NCI-H69 (cell line): ENCODE data around the gene WDR33.
"Not testable (repeated sequence)": the region's sequence is repeated elsewhere in the genome, so short reads cannot be mapped to it uniquely, and the experiment has no call there.

Experiments
- DNase-seq: peaks from one replicate; lab custom pipeline; 2025; lab: John Stamatoyannopoulos, UW

Gene WDR33

DNA sequence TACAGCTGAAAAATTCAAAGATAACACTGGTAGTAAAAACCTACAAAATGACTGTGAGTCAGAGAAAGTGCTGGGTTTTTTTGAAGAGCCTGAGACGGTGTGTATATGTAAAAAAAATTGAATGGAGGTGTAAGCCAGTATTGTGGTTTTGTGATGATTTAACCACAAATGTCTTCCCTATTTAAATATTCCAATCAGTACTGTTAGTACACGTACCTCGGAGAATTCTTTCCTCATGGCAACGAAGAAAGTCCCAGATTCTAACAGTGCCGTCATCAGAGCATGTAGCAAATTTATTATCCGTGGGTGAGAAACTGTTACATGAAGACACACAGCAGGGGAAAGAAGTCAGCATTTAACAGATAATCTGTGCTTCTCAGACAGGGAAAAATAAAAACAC lies 48.1 kb downstream of the WDR33 start:
- no peak for DNase-seq

DNA sequence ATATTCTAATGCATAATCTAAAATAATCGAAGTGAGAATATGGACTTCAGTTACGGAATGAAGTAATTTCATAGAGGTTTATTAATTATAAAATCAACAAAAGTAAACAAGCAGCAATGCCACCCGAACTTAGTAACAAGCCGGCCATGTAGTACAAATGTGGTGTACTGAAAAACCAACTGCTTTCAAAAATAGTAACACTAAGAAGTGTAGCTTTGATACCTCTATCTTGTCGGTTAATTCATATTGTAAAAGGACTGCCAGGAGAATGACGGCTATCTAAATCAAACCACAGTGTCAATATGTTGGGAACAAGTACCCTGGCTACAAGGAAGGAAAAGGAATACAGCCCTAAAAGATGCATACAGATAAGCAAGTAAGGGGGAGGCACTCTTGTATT lies 48.5 kb downstream of the WDR33 start:
- no peak for DNase-seq

GRCh38 chr2:127759931-127760330 lies 51.0 kb downstream of the WDR33 start:
- DNase-seq = no peak

GRCh38 chr2:127754186-127754585 lies 56.8 kb downstream of the WDR33 start:
- no peak for DNase-seq

- DNase-seq = no peak
These were observed 57.6 kb downstream of the WDR33 start for GRCh38 chr2:127753374-127753773.

DNA sequence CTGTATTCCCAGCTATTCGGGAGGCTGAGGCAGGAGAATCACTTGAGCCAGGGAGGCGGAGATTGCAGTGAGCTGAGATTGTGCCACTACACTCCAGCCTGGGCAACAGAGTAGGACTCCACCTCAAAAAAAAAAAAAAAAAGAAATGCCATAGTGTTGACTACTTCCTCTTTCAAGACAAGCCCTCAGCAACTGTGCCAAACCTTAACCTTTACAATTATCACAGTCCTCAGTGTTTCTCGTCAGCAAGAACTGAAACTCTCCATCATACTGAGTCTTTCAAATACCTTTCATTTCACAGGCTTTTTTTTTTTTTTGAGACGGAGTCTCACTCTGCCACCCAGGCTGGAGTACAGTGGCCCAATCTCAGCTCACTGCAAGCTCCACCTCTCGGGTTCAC lies 61.4 kb downstream of the WDR33 start:
- not testable (repeated sequence) for DNase-seq

DNA sequence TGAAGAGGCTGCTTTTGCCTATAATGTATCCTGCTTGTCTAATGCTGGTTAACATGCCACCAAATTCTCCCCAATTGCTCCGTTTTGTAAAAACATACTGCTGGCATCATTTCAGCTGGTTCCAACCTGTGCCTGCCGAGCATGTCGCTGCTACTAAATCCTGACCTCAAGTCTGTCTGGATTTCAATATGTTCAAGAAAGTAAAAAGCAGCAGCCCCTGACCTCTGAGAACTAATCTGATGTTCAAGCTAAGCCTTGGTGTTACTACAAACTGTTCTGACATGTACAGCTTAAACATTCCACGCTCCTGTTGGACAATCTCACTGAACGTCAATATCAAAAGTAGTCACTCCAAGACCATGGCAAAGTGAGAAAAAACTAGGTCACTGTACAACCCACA lies 63.4 kb downstream of the WDR33 start:
- no peak for DNase-seq

DNA sequence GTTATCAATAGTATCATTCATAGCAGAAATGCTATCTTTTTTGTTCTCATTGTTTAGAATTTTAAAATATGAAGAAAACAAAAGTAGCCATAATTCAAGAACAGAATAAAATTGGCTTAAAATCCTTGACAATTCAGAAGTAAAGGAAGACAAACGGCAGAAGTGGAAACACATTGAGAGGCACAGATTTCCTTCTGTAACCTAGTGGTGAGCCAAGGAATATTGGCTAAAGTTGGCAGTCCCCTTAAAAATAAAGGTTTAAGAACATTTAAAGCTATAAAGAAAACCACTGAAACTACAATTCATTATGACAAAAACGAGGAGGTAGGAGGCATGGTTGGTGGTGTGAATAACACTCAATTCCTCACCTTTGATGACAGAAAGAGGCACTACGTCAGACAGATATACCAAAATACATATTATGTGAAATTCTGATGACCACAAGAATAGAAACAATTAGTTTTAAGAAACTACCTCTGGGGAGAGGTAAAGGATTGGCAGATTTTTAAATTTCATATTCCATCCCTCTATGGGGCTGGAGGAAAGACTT lies 67.4 kb downstream of the WDR33 start:
- DNase-seq = no peak

DNA sequence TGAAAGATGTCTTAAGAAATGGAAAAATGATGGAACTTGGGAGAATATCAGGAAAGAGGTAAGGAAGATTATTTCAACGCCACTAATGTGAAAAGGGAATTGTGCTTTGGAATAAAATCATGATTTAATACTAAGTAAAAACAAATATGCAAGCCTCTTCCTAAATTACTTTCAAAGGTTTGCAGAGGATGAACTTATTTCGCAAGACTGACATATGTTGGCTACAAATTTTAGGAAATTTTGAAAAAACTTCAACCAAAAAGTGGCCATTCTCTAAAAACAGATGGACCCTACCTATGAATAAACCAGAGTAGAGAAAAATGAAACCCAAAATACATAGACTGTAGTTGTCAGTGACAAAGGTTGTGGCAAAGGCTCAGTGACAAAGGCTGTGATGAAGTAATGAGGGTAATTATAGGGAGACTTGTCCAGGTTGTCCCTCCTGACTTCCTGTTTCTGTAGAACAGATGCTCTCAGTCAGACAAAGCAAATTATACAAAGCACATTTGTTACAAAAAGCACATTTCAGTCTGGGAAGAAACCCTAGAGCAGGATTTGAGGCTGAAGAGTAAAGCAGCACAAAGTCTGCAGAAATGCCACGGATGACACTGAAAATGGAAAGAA lies 70.2 kb downstream of the WDR33 start:
- peak; percentile 83 for DNase-seq

GRCh38 chr2:127739800-127740199 lies 71.2 kb downstream of the WDR33 start:
- no peak for DNase-seq

DNA sequence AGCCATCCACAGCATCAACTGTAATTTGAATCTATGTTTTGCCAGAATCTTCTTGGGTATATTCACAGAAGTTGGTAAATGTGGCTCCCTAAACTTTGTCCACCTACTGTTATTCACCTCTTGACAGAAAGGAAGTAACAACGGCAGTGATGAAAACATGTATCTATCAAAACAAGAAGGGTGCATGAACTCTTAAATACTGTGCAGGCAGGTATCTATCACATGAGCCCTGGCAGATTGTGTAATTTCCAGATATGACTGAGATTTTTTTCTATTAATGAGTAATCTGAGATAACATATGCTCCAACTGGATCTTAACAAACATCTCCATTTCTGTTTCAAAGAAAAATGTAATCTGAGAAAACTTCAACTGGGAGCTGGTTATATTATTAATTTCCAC lies 73.1 kb downstream of the WDR33 start:
- DNase-seq = no peak

DNA sequence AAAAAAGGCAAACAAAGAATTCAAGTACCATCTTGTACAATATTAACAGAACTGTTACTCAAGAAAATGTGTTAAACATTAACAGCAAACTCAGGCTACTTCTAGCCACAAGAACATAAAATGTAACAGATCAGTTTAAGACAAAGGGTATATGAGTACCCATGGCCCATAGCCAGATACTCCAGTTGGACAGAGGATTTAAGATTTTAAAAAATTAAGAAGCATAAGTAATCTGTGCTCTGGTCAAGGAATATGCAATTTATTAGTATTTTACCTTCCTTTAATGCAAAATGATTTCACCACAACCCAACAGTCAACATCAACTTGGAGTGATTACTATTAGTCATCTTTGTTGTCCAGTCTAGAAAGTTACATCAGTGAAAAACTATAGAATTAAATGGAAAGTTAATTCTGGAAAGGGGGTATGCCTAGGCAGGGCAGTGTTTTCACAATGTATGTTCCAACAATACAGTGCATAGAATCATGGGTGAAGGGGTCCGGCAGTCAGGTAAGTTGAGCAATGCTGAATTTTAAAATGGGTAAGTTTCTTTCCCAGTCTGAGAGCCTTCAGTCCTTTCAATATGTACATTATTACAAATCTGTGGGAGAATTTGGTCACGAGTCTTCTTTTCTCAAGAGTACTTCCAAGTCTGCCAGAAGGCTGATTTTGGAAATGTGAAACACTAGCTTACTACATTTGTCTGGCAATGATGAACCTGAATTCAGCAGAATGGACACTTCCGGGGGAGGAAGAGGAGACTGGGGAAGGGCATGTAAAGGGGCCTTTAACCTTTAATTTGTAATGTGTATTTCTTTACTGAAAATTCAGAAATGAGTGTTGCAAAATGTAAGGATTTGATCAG lies 75.2 kb downstream of the WDR33 start:
- no peak for DNase-seq

GRCh38 chr2:127735044-127735443 lies 75.9 kb downstream of the WDR33 start:
- DNase-seq = no peak

DNA sequence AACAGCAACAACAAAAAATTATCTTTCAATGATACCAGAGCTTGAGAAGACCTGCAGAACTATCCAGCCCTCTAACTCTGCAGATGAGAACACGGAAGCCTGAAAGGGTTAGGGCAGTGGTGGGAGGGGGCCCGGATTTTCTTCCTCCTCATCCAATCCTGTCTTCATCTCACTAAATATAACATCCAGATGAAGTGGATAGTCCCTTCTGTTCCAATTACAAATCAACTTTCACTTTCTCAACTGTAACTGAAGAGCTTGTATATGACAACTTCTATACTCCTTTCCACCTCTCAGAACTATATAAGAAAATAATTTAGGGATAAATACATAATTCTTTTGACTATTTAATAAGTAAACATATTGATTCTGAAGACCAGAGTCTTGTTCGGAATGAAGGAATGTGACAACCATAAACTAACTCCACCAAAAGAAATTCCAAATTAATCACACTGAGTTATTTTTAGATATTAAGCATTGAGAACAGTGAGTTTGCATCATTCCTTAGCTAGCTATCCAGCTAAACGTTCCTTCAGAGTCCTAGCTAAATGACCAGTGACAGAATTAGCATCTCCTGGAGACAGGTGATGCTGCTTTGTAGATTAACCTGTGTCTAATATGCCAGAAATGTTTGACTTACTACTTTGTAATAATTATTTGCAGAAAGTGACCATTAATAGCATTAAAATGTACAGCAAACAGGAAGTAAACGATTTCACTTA lies 77.0 kb downstream of the WDR33 start:
- no peak for DNase-seq

GRCh38 chr2:127733113-127733815 lies 77.7 kb downstream of the WDR33 start:
- no peak for DNase-seq

GRCh38 chr2:127726158-127726880 lies 84.7 kb downstream of the WDR33 start:
- no peak for DNase-seq

GRCh38 chr2:127722807-127723206 lies 88.2 kb downstream of the WDR33 start:
- DNase-seq = no peak

DNA sequence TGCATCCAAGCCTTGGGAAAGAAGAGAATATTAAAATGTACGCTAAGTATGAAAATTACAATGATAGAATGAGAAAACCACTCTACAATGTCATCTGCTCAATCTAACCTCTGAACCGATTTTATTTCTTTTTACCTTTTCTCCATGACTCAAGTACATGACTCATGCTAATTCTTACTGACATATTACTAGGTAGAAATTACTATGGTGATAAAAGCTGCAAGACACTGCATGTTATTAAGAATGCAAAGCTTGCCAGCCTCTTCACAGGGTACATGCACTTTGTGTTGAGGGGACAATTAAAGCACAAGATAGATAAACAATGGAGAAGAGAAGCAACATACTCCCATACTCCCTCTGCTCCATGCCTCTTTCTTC lies 89.0 kb downstream of the WDR33 start:
- no peak for DNase-seq

DNA sequence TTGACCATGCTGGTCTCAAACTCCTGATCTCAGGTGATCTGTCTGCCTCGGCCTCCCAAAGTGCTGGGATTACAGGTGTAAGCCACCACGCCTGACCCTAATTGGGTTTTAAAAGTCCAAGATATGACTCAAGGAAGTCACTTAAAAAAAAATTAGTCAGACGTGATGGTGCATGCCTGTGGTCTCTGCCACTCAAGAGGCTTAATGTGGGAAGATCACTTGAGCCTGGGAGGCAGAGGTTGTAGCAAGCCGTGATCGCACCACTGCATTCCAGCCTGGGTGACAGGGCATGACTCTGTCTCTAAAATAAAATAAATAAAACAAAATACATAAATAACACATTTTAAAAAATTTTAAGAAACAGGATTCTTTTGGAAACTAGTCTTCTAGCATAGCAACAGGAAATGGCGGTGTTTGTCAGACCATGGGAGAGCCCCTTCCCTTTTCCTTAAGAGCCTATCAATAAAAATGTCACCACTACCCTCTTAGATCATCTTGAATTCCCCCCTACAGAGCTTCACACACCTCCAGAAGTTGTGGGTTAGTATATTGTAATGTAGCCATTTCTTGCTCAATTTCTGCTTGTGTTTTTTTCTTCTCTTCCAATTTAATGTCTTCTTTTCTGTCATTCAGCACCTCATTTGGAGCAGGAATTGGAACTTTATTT lies 89.5 kb downstream of the WDR33 start:
- no peak for DNase-seq

DNA sequence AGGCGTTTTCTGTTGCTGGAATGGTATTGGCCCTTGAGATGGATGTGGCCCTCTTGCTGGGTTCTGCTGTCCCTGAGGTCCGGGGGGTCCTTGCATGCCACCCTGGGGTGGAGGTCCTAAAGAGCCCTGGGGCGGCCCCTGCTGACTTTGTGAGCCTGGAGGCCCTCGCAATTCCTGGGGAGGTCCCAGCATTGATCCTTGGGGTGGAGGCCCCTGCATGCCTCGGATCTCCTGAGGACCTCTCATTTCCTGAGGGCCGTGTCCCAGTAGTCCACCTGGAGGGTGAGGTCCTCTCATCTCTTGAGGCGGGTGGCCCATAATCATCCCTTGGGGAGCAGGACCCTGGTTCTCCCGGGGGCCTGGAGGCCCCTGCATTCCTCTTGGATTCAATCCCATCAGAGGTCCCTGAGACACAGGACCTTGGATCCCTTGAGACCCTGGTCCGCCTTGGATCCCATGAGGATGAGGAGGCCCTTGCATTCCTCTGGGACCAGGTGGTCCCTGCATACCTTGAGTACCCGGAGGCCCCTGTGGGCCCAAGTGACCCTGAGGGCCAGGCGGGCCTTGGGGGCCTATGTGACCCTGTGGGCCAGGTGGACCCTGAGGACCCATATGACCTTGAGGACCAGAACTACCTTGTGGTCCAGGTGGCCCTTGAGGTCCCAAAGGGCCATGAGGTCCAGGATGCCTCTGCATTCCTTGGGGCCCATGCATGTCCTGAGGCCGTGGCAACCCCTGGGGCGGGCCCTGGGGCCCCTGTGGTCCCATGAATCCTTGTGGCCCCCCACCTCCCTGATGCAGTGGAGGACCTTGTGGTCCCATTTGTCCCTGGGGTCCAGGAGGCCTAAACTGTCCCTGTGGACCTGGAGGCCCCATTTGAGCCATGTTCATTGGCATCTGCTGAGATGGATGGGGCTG lies 91.4 kb downstream of the WDR33 start:
- DNase-seq = no peak
